HCT116 (cell line): ENCODE measurements around the gene ARHGAP27. TPM values are rescaled to one million over a fixed set of nuclear protein-coding genes. Genes with fewer than 3 reads are reported as not detected.

Experiments
- ATAC-seq: fragments of 200-7000 bp; cut with Tn5 transposase; 2 replicates; pipeline ENCODE4 v1.9.1; 2020; ENCODE audit warnings: mild to moderate bottlenecking, moderate library complexity
- BruUV-seq: library from RNA; stranded (reverse); fragments of 400-500 nt; replicated peaks from 2 replicates; lab custom pipeline; 2021; lab: Mats Ljungman, UMichigan
- CTCF ChIA-PET: fragments of 300-600 bp; sonication (Branson Sonifier 250); formaldehyde crosslinking; loops from one replicate; lab custom pipeline; 2021; ENCODE audit warnings: antibody characterized with exemption; lab: Charles Lee
- POLR2A ChIA-PET: fragments of 300-600, 350-600 bp; sonication (Branson Sonifier 250); formaldehyde crosslinking; loops from one replicate; lab custom pipeline; 2021; ENCODE audit warnings: antibody characterized with exemption; lab: Charles Lee
- RAD21 ChIA-PET, 2 experiments: fragments of 300-600 bp; sonication (Branson Sonifier 250); formaldehyde crosslinking; loops; one replicate each; lab custom pipeline; 2023; ENCODE audit warnings: low total read pairs in 2 of 2; ENCODE audit not compliant: uncharacterized antibody in 2 of 2, unreplicated experiment in 2 of 2, low non-redundant PET in 1 of 2; lab: Charles Lee
- DNase-seq: peaks from one replicate; pipeline ENCODE4 v3.0.0-alpha.2; 2010; ENCODE audit warnings: low read depth, low spot score
- H2AFZ ChIP-seq: fragments of 200-600 bp; shearing (Covaris generic), sonication (generic); 2 replicates; pipeline ENCODE4 v1.6.1; 2017; ENCODE audit warnings: low read depth, mixed run types, mixed read lengths, antibody characterized with exemption, low read length; ENCODE audit not compliant: poor library complexity, severe bottlenecking
- H3K27ac ChIP-seq: 2 replicates; pipeline ENCODE4 v1.5.1; 2012; ENCODE audit warnings: low read depth, low read length
- H3K27me3 ChIP-seq: fragments of 200-600 bp; sonication (generic); 2 replicates; pipeline ENCODE4 v1.6.1; 2016; ENCODE audit warnings: mixed run types, low read length, mixed read lengths; ENCODE audit not compliant: insufficient read depth
- H3K36me3 ChIP-seq, 2 experiments: fragments of 200-500 bp in 1 of 2; fragments of 200-600 bp in 1 of 2; sonication (Bioruptor generic) in 1 of 2; sonication (generic) in 1 of 2; 2 replicates each; pipeline versions ENCODE4 v1.5.1 to v1.6.1; 2014 to 2016; ENCODE audit warnings: low read length in 2 of 2, inconsistent platforms in 1 of 2, mixed read lengths in 1 of 2, mixed run types in 1 of 2; ENCODE audit not compliant: insufficient read depth in 2 of 2, control insufficient read depth in 1 of 2
- H3K4me1 ChIP-seq, 2 experiments: fragments of 200-600 bp in 1 of 2; sonication (generic) in 1 of 2; 2 replicates each; pipeline versions ENCODE4 v1.5.1 to v1.6.1; 2012 to 2017; ENCODE audit warnings: low read length in 2 of 2, inconsistent platforms in 1 of 2, mild to moderate bottlenecking in 1 of 2, mixed read lengths in 1 of 2, mixed run types in 1 of 2, moderate library complexity in 1 of 2; ENCODE audit not compliant: insufficient read depth in 2 of 2, control insufficient read depth in 1 of 2
- H3K4me2 ChIP-seq: fragments of 200-600 bp; sonication (generic); 2 replicates; pipeline ENCODE4 v1.6.1; 2017; ENCODE audit warnings: mixed run types, low read length, mixed read lengths
- H3K4me3 ChIP-seq, 2 experiments: fragments of 200-600 bp in 1 of 2; sonication (generic) in 1 of 2; replicated peaks in 1 of 2; 2 replicates each; pipeline ENCODE4 v1.5.1; 2011 to 2016; ENCODE audit warnings: low read length in 2 of 2, control low read depth in 1 of 2, low read depth in 1 of 2, mild to moderate bottlenecking in 1 of 2, mixed read lengths in 1 of 2, mixed run types in 1 of 2
- H3K79me2 ChIP-seq: fragments of 200-600 bp; sonication (generic); 2 replicates; pipeline ENCODE4 v1.6.1; 2017; ENCODE audit warnings: mild to moderate bottlenecking, mixed run types, low read length, moderate library complexity, mixed read lengths; ENCODE audit not compliant: insufficient read depth
- H3K9ac ChIP-seq: fragments of 200-600 bp; sonication (generic); 2 replicates; pipeline ENCODE4 v1.6.1; 2016; ENCODE audit warnings: low read length, mixed read lengths
- H3K9me2 ChIP-seq: fragments of 200-600 bp; sonication (generic), shearing (Covaris generic); 2 replicates; pipeline ENCODE4 v1.6.1; 2017; ENCODE audit warnings: mixed run types, mild to moderate bottlenecking, moderate library complexity; ENCODE audit not compliant: insufficient read depth
- H3K9me3 ChIP-seq, 2 experiments: fragments of 200-500 bp in 1 of 2; fragments of 200-600 bp in 1 of 2; sonication (Bioruptor generic) in 1 of 2; sonication (generic) in 1 of 2; 2 replicates each; pipeline ENCODE4 v1.6.1; 2014 to 2017; ENCODE audit warnings: low read length in 2 of 2, mixed read lengths in 2 of 2, inconsistent platforms in 1 of 2, low read depth in 1 of 2, mild to moderate bottlenecking in 1 of 2, mixed run types in 1 of 2, moderate library complexity in 1 of 2; ENCODE audit not compliant: control insufficient read depth in 1 of 2, insufficient read depth in 1 of 2
- H4K20me1 ChIP-seq: fragments of 200-600 bp; sonication (generic), shearing (Covaris generic); 2 replicates; pipeline ENCODE4 v1.6.1; 2017; ENCODE audit warnings: mixed run types, mild to moderate bottlenecking, moderate library complexity; ENCODE audit not compliant: insufficient read depth
- CBX3 ChIP-seq: IDR thresholded peaks from 2 replicates; pipeline ENCODE4 v1.6.1; 2012; ENCODE audit warnings: low read depth
- EGR1 ChIP-seq: IDR thresholded peaks from 2 replicates; pipeline ENCODE4 v1.6.1; 2012; ENCODE audit warnings: low read depth
- ELF1 ChIP-seq: IDR thresholded peaks from 2 replicates; pipeline ENCODE4 v1.6.1; 2012; ENCODE audit warnings: low read depth, borderline replicate concordance
- EZH2phosphoT487 ChIP-seq: fragments of 200-600 bp; IDR thresholded peaks from 2 replicates; pipeline ENCODE4 v1.6.1; 2018; ENCODE audit warnings: antibody characterized with exemption, borderline replicate concordance
- JUND ChIP-seq: IDR thresholded peaks from 2 replicates; pipeline ENCODE4 v1.6.1; 2012
- RAD21 ChIP-seq: IDR thresholded peaks from 2 replicates; pipeline ENCODE4 v1.6.1; 2012; ENCODE audit warnings: low read depth, mild to moderate bottlenecking
- SIN3A ChIP-seq: IDR thresholded peaks from 2 replicates; pipeline ENCODE4 v1.6.1; 2012; ENCODE audit warnings: low read depth
- intact Hi-C: fragments of 100-400 bp; cut with micrococcal nuclease; formaldehyde crosslinking; loops from 2 replicates; pipeline ENCODE4 v1.10.0; 2022
- total RNA-seq: library from RNA; stranded (reverse); gene quantifications from one replicate; pipeline ENCODE4 v1.2.1, GENCODE V29; 2021; ENCODE audit not compliant: unreplicated experiment
- TF ChIP-seq, protein P1 (sequence below): IDR thresholded peaks from 2 replicates; pipeline ENCODE4 v1.6.1; 2012

The ARHGAP27 gene
- total RNA-seq, 1 experiment from 2014 or later, result 46.7 TPM

DNA sequence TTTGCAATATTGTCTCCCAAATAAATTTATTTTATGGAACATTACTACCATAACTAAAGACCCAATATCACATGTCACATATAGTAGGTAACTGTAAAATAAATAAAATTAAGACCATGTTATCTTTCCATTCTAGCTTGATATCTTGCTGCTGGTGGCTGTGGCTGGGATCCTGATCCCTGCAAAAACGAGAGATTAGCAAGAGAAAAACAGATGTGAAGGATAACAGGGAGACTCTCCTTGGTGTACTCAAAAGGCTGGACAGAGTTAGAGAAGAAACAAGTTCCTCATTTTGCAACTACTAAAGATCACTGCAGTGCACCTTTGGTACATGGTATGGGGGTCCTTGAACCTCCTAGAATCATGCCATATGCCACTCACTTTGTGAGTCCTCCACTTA lies 49.7 kb downstream of the ARHGAP27 start:
- RAD21 ChIA-PET, result no interaction called here
- peaks cover 0 to 30% of the 10 kb centered on the region in 2 experiments; a peak in 2 of 4 replicates for H3K4me1 ChIP-seq

DNA sequence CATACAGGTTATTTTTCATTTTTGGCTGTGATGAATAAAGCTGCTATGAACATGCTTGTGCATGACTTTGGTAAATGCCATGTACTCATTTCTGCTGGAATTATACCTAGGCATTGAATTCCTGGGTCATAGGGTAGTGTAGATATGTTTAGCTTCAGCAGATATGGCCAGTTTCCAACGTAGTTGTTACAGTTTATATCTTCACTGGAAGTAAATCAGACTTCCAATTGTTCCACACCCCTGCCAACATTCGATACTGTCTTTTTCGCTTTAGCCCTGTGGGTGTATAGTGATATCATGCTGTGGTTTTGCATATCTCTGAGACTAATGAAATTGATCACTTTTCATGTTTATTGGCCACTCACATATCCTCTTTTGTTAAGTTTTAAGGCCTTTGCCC lies 50.4 kb downstream of the ARHGAP27 start:
- H3K9me3 ChIP-seq, result no peaks in the 10 kb centered on the region
- H3K9me2 ChIP-seq, result no peaks in the 10 kb centered on the region
- no TSS peak for BruUV-seq
- H3K27me3 ChIP-seq, result no peaks in the 10 kb centered on the region
- intact Hi-C loops, result loop anchor here (10.0 kb wide), 1 partner anchor 247 kb away; the partner anchor contains the start of genes ACBD4 and PLCD3
- no peak overlapping the region for H3K4me3 ChIP-seq
- no peaks in the 10 kb centered on the region for H3K79me2 ChIP-seq
- no peak for TF ChIP-seq EGR1
- no peak for TF ChIP-seq EZH2phosphoT487
- TF ChIP-seq, protein P1, sequence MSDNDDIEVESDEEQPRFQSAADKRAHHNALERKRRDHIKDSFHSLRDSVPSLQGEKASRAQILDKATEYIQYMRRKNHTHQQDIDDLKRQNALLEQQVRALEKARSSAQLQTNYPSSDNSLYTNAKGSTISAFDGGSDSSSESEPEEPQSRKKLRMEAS, result no peak
- TF ChIP-seq RAD21, result no peak
- no peak for TF ChIP-seq ELF1
- no peak for TF ChIP-seq JUND
- TF ChIP-seq SIN3A, result no peak
- H3K36me3 ChIP-seq, result no peaks in the 10 kb centered on the region
- no peak for DNase-seq
- CTCF ChIA-PET, result interaction anchor here (1.8 to 10.5 kb wide), 2 partner anchors 11 to 106 kb away, joined by 4 to 115 read pairs; no protein-coding TSS in a partner anchor
- no peaks in the 10 kb centered on the region for H4K20me1 ChIP-seq
- H2AFZ ChIP-seq, result no peak overlapping the region
- H3K9ac ChIP-seq, result no peak overlapping the region
- no peak overlapping the region for H3K4me2 ChIP-seq
- no peak overlapping the region for H3K27ac ChIP-seq
- RAD21 ChIA-PET, result interaction anchor here in 1 of 2 experiments (0.6 kb wide), 1 partner anchor 105 kb away, joined by 3 read pairs; no protein-coding TSS in a partner anchor
- H3K4me1 ChIP-seq, result peaks cover 0 to 30% of the 10 kb centered on the region in 2 experiments; a peak in 2 of 4 replicates
- no peak for ATAC-seq
- POLR2A ChIA-PET, result interaction anchor here (2.9 kb wide), 1 partner anchor 11 kb away, joined by 16 read pairs; no protein-coding TSS in a partner anchor

More for the DNA sequence above, 49.7 kb downstream of the ARHGAP27 start:
- BruUV-seq, result no TSS peak
- ATAC-seq (no peak), DNase-seq (no peak)
- no peak overlapping the region for H3K9ac ChIP-seq
- intact Hi-C loops, result loop anchor here (10.0 kb wide), 1 partner anchor 248 kb away; the partner anchor contains the start of genes ACBD4 and PLCD3
- no peaks in the 10 kb centered on the region for H3K27me3 ChIP-seq
- no peaks in the 10 kb centered on the region for H3K36me3 ChIP-seq
- peak overlapping the region; percentile 33 for H2AFZ ChIP-seq
- H3K27ac ChIP-seq, result no peak overlapping the region
- no peak for TF ChIP-seq CBX3
- TF ChIP-seq, all 23 proteins: peak for 0
- ChIA-PET POLR2A (interaction anchor here (0.7 kb wide), 1 partner anchor 50 kb away, joined by 4 read pairs; no protein-coding TSS in a partner anchor), CTCF (interaction anchor here (1.8 to 10.5 kb wide), 2 partner anchors 12 to 106 kb away, joined by 4 to 115 read pairs; no protein-coding TSS in a partner anchor)
- H3K4me2 ChIP-seq, result no peak overlapping the region
- no peaks in the 10 kb centered on the region for H3K9me2 ChIP-seq
- no peak overlapping the region for H3K4me3 ChIP-seq
- H3K79me2 ChIP-seq, result no peaks in the 10 kb centered on the region
- H3K9me3 ChIP-seq, result no peaks in the 10 kb centered on the region
- H4K20me1 ChIP-seq, result no peaks in the 10 kb centered on the region
